GM23248 (cell line): ENCODE data around the gene DCAF6. TPM values are rescaled to one million over a fixed set of nuclear protein-coding genes. Genes with fewer than 3 reads are reported as not detected.

Source experiments
- DNase-seq: peaks from one replicate; pipeline ENCODE4 v3.0.0-alpha.2; 2015
- H2AFZ ChIP-seq: fragments of 200-600 bp; sonication (generic); 2 replicates; pipeline ENCODE4 v1.6.1; 2016; ENCODE audit warnings: antibody characterized with exemption
- H3F3A ChIP-seq: fragments of 200-600 bp; sonication (generic); 2 replicates; pipeline ENCODE4 v1.6.1; 2016; ENCODE audit warnings: mild to moderate bottlenecking, antibody characterized with exemption, mixed run types; ENCODE audit not compliant: insufficient read depth
- H3K27ac ChIP-seq: fragments of 200-600 bp; sonication (generic); 2 replicates; pipeline ENCODE4 v1.5.1; 2016; ENCODE audit warnings: mild to moderate bottlenecking
- H3K27me3 ChIP-seq: fragments of 200-600 bp; sonication (generic); replicated peaks from 2 replicates; pipeline ENCODE4 v1.6.1; 2016; ENCODE audit warnings: mild to moderate bottlenecking; ENCODE audit not compliant: insufficient read depth
- H3K36me3 ChIP-seq: fragments of 200-600 bp; sonication (generic); 2 replicates; pipeline ENCODE4 v1.6.1; 2016; ENCODE audit warnings: low read depth, mild to moderate bottlenecking
- H3K4me1 ChIP-seq: fragments of 200-600 bp; sonication (generic); 2 replicates; pipeline ENCODE4 v1.6.1; 2016; ENCODE audit warnings: mild to moderate bottlenecking; ENCODE audit not compliant: insufficient read depth
- H3K4me2 ChIP-seq: fragments of 200-600 bp; sonication (generic); one replicate; pipeline ENCODE4 v1.6.1; 2016; ENCODE audit warnings: mild to moderate bottlenecking; ENCODE audit not compliant: unreplicated experiment
- H3K4me3 ChIP-seq: fragments of 200-600 bp; sonication (generic); 2 replicates; pipeline ENCODE4 v1.5.1; 2016; ENCODE audit warnings: mild to moderate bottlenecking
- H3K79me2 ChIP-seq: fragments of 200-600 bp; sonication (generic); 2 replicates; pipeline ENCODE4 v1.6.1; 2016; ENCODE audit warnings: mild to moderate bottlenecking; ENCODE audit not compliant: insufficient read depth
- H3K9ac ChIP-seq: fragments of 200-600 bp; sonication (generic); 2 replicates; pipeline ENCODE4 v1.6.1; 2016; ENCODE audit warnings: mild to moderate bottlenecking
- H3K9me2 ChIP-seq: fragments of 200-600 bp; sonication (generic); 2 replicates; pipeline ENCODE4 v1.6.1; 2016; ENCODE audit warnings: mixed run types, mild to moderate bottlenecking, moderate library complexity; ENCODE audit not compliant: insufficient read depth
- H3K9me3 ChIP-seq: fragments of 200-600 bp; sonication (generic); one replicate; pipeline ENCODE4 v1.6.1; 2017; ENCODE audit warnings: low read depth
- H4K20me1 ChIP-seq: fragments of 200-600 bp; sonication (generic); 2 replicates; pipeline ENCODE4 v1.6.0; 2016; ENCODE audit not compliant: insufficient read depth
- EZH2 ChIP-seq: fragments of 200-600 bp; sonication (generic); IDR thresholded peaks from 2 replicates; pipeline ENCODE4 v1.6.1; 2018; ENCODE audit warnings: antibody characterized with exemption, mild to moderate bottlenecking; ENCODE audit not compliant: insufficient read depth, poor library complexity, severe bottlenecking
- EZH2phosphoT487 ChIP-seq: fragments of 200-600 bp; sonication (generic); IDR thresholded peaks from 2 replicates; pipeline ENCODE4 v1.6.1; 2018; ENCODE audit warnings: antibody characterized with exemption, moderate library complexity, mild to moderate bottlenecking, low read depth; ENCODE audit not compliant: insufficient read depth
- WGBS, 2 experiments: methylation state at CpG; one replicate each; pipeline ENCODE4 v1.1.6; 2015 to 2017; ENCODE audit warnings: low lambda C conversion rate in 2 of 2, low coverage in 1 of 2; ENCODE audit errors: missing lambda C conversion rate in 2 of 2; 5-methylcytosine and 5-hydroxymethylcytosine counted together
- in situ Hi-C: fragments of 300-500 bp; cut with MboI; formaldehyde crosslinking; loops from 2 replicates; pipeline ENCODE4 v1.15.0; 2020
- polyA plus RNA-seq: library from polyadenylated mRNA; unstranded; fragments of >200 nt; fragmentation: Nextera tagmentation; extraction: Ambion mirVana; gene quantifications from 2 replicates; pipeline ENCODE4 v1.2.1, GENCODE V29; 2016
- total RNA-seq: library from RNA; depleted of rRNA; stranded (reverse); fragments of >200 nt; shearing (Covaris generic); gene quantifications from 2 replicates; pipeline ENCODE4 v1.2.3, GENCODE V29; 2014

Gene DCAF6
- total and polyA plus RNA-seq, 2 experiments from 2014 or later: 63.4 to 99.6 TPM

GRCh38 chr1:168082008-168082876 is 145.8 kb downstream of the DCAF6 start:
- H3K27ac ChIP-seq: peak overlapping the region; percentile 99
- peak overlapping the region; percentile 29 for H3K4me2 ChIP-seq
- peak overlapping the region; percentile 77 for H3K9ac ChIP-seq
- H3K4me3 ChIP-seq: no peak overlapping the region
- H3K9me2 ChIP-seq: no peaks in the 10 kb centered on the region
- peak; percentile 90 for DNase-seq
- in situ Hi-C loops: no loop called here
- H3F3A ChIP-seq: peaks cover 53% of the 10 kb centered on the region
- H3K79me2 ChIP-seq: no peaks in the 10 kb centered on the region
- peaks cover 34% of the 10 kb centered on the region for H3K4me1 ChIP-seq
- no peaks in the 10 kb centered on the region for H3K9me3 ChIP-seq
- peaks cover 6% of the 10 kb centered on the region; the same call in 1 of the 2 replicates for H3K36me3 ChIP-seq
- H4K20me1 ChIP-seq: no peaks in the 10 kb centered on the region
- no peak overlapping the region for H2AFZ ChIP-seq
- no peak for TF ChIP-seq EZH2phosphoT487
- no peak for TF ChIP-seq EZH2
- WGBS, 2 experiments: 42 to 50% methylated on average over 8 of the region's 8 CpGs
- no peaks in the 10 kb centered on the region for H3K27me3 ChIP-seq

GRCh38 chr1:168083456-168084325 is 147.2 kb downstream of the DCAF6 start:
- Histone ChIP-seq H3K9me3 (no peaks in the 10 kb centered on the region), H3K4me2 (no peak overlapping the region), H4K20me1 (no peaks in the 10 kb centered on the region), H3K4me1 (peaks cover 33% of the 10 kb centered on the region), H3K27ac (no peak overlapping the region), H3K4me3 (no peak overlapping the region), H3K9me2 (no peaks in the 10 kb centered on the region), H3K36me3 (no peaks in the 10 kb centered on the region; the same call in 1 of the 2 replicates), H3K27me3 (no peaks in the 10 kb centered on the region), H3K79me2 (no peaks in the 10 kb centered on the region), H2AFZ (no peak overlapping the region), H3K9ac (no peak overlapping the region), H3F3A (peaks cover 40% of the 10 kb centered on the region)
- 93 to 97% methylated on average over 7 of the region's 7 CpGs for WGBS, 2 experiments
- TF ChIP-seq EZH2phosphoT487 (no peak), EZH2 (no peak)
- DNase-seq: no peak
- in situ Hi-C loops: no loop called here

GRCh38 chr1:168084396-168085231 is 148.1 kb downstream of the DCAF6 start:
- Histone ChIP-seq H2AFZ (no peak overlapping the region), H3K27ac (no peak overlapping the region)
- peak; percentile 61 for DNase-seq

More at GRCh38 chr1:168084396-168085231, 148.1 kb downstream of the DCAF6 start:
- 32 to 41% methylated on average over 13 of the region's 13 CpGs for WGBS, 2 experiments
- no peaks in the 10 kb centered on the region; the same call in 1 of the 2 replicates for H3K36me3 ChIP-seq
- H3K4me2 ChIP-seq: no peak overlapping the region
- H3K9me2 ChIP-seq: no peaks in the 10 kb centered on the region
- TF ChIP-seq EZH2 (no peak), EZH2phosphoT487 (no peak)
- in situ Hi-C loops: no loop called here
- no peak overlapping the region for H3K4me3 ChIP-seq
- no peak overlapping the region for H3K9ac ChIP-seq
- H3K9me3 ChIP-seq: no peaks in the 10 kb centered on the region
- H4K20me1 ChIP-seq: no peaks in the 10 kb centered on the region
- peaks cover 30% of the 10 kb centered on the region for H3F3A ChIP-seq
- H3K79me2 ChIP-seq: no peaks in the 10 kb centered on the region
- H3K4me1 ChIP-seq: peaks cover 24% of the 10 kb centered on the region
- no peaks in the 10 kb centered on the region for H3K27me3 ChIP-seq
